Measurements from ENCODE around the gene MPL. TPM values are rescaled to one million over a fixed set of nuclear protein-coding genes. Genes with fewer than 3 reads are reported as not detected.

MPL gene
- total RNA-seq, 2 donors from 2014 or later: 0.64 to 1.2 TPM

GRCh38 chr1:43354936-43355335 lies 17.3 kb downstream of the MPL start:
- no peak for DNase-seq
- 81% methylated on average over 2 of the region's 2 CpGs; no CpG with 5 or more reads in 1 of the 2 experiments for WGBS, 2 experiments (ENCODE audit: insufficient coverage in 1 of 2, insufficient read length in 1 of 2)

GRCh38 chr1:43357251-43357650 lies 19.6 kb downstream of the MPL start:
- H3K4me1 Mint-ChIP-seq: peaks cover 26% of the 10 kb centered on the region
- H3K4me3 Mint-ChIP-seq: peak overlapping the region; percentile 84
- Histone ChIP-seq H3K4me1 (ENCODE audit: control insufficient read depth, insufficient read depth, low read length) (peaks cover 13% of the 10 kb centered on the region), H3K36me3 (ENCODE audit: control insufficient read depth, insufficient read depth, low read length) (peaks cover 25% of the 10 kb centered on the region), H3K9ac (ENCODE audit: extremely low read depth, low read length, poor library complexity, severe bottlenecking) (no peak overlapping the region), H3K9me3 (ENCODE audit: control insufficient read depth, low read length) (no peaks in the 10 kb centered on the region), H3K4me3 (ENCODE audit: low read length) (no peak overlapping the region), H3K27me3 (ENCODE audit: control insufficient read depth, insufficient read depth, low read length, poor library complexity, severe bottlenecking) (no peaks in the 10 kb centered on the region), H3K27ac (ENCODE audit: low read depth, low read length) (no peak overlapping the region)
- no peaks in the 10 kb centered on the region for H3K9me3 Mint-ChIP-seq
- no peak for TF ChIP-seq CTCF (conservative IDR thresholded peaks at IDR 0.05)
- WGBS, 2 experiments (ENCODE audit: insufficient coverage in 1 of 2, insufficient read length in 1 of 2): 95 to 100% methylated on average over 3 of the region's 4 CpGs
- no peaks in the 10 kb centered on the region for H3K27me3 Mint-ChIP-seq (ENCODE audit: insufficient read depth)
- no peak overlapping the region for H3K27ac Mint-ChIP-seq
- peaks cover 33% of the 10 kb centered on the region for H3K36me3 Mint-ChIP-seq (ENCODE audit: low read depth)
- DNase-seq: no peak

More at GRCh38 chr1:43354936-43355335, 17.3 kb downstream of the MPL start:
- Mint-ChIP-seq H3K4me1 (peaks cover 13% of the 10 kb centered on the region), H3K27ac (no peak overlapping the region), H3K4me3 (no peak overlapping the region), H3K27me3 (ENCODE audit: insufficient read depth) (no peaks in the 10 kb centered on the region), H3K9me3 (no peaks in the 10 kb centered on the region), H3K36me3 (ENCODE audit: low read depth) (peaks cover 12% of the 10 kb centered on the region)
- Histone ChIP-seq H3K36me3 (ENCODE audit: control insufficient read depth, insufficient read depth, low read length) (peaks cover 2% of the 10 kb centered on the region), H3K4me1 (ENCODE audit: control insufficient read depth, insufficient read depth, low read length) (peaks cover 5% of the 10 kb centered on the region), H3K27ac (ENCODE audit: low read depth, low read length) (no peak overlapping the region), H3K4me3 (ENCODE audit: low read length) (no peak overlapping the region), H3K9ac (ENCODE audit: extremely low read depth, low read length, poor library complexity, severe bottlenecking) (no peak overlapping the region), H3K27me3 (ENCODE audit: control insufficient read depth, insufficient read depth, low read length, poor library complexity, severe bottlenecking) (no peaks in the 10 kb centered on the region), H3K9me3 (ENCODE audit: control insufficient read depth, low read length) (no peaks in the 10 kb centered on the region)
- no peak for TF ChIP-seq CTCF (conservative IDR thresholded peaks at IDR 0.05)

- Histone ChIP-seq H3K9me3 (ENCODE audit: control insufficient read depth, low read length) (no peaks in the 10 kb centered on the region), H3K27me3 (ENCODE audit: control insufficient read depth, insufficient read depth, low read length, poor library complexity, severe bottlenecking) (no peaks in the 10 kb centered on the region), H3K9ac (ENCODE audit: extremely low read depth, low read length, poor library complexity, severe bottlenecking) (peak overlapping the region; percentile 88), H3K27ac (ENCODE audit: low read depth, low read length) (peak overlapping the region; percentile 87), H3K4me1 (ENCODE audit: control insufficient read depth, insufficient read depth, low read length) (peaks cover 13% of the 10 kb centered on the region), H3K4me3 (ENCODE audit: low read length) (peak overlapping the region; percentile 90), H3K36me3 (ENCODE audit: control insufficient read depth, insufficient read depth, low read length) (peaks cover 28% of the 10 kb centered on the region)
- WGBS, 2 experiments (ENCODE audit: insufficient coverage in 1 of 2, insufficient read length in 1 of 2): 1 to 2% methylated on average over 13 to 33 of the region's 33 CpGs
- Mint-ChIP-seq H3K27ac (peak overlapping the region; percentile 98), H3K27me3 (ENCODE audit: insufficient read depth) (no peaks in the 10 kb centered on the region), H3K9me3 (no peaks in the 10 kb centered on the region), H3K36me3 (ENCODE audit: low read depth) (peaks cover 43% of the 10 kb centered on the region), H3K4me1 (peaks cover 26% of the 10 kb centered on the region), H3K4me3 (peak overlapping the region; percentile 84)
- DNase-seq: no peak
- TF ChIP-seq CTCF (conservative IDR thresholded peaks at IDR 0.05): peak; percentile 78
Measured at GRCh38 chr1:43358121-43358745, 20.6 kb downstream of the MPL start.
